ENCODE measurements around the gene PCARE.
"Not testable (repeated sequence)": the region's sequence is repeated elsewhere in the genome, so short reads cannot be mapped to it uniquely, and the experiment has no call there.

The PCARE gene

DNA sequence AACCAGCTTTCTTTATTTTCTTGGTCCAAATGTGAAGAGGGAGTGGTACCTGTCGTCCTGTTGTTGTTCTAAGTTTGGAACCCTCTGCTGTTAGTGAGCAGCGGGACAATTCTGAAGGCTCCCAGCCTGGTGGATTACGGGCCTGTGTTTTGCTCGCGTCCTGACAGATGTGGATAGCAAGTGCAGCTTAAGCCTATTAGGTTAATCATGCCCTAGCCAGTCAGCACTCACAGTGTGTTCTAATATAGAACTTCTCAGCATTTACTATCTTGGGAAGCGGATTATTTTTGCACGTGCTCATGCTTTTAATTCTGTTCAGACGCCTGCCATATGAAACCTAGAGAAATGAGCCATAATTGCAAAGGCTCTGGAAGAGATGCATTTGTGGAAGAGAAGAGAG lies at the start of gene PCARE:
Gene PCARE (minus strand): TSS at position 113 of the 400 bp plus-strand sequence. CDS start 262 bp downstream, outside the sequence.
- DNase-seq: no peak

DNA sequence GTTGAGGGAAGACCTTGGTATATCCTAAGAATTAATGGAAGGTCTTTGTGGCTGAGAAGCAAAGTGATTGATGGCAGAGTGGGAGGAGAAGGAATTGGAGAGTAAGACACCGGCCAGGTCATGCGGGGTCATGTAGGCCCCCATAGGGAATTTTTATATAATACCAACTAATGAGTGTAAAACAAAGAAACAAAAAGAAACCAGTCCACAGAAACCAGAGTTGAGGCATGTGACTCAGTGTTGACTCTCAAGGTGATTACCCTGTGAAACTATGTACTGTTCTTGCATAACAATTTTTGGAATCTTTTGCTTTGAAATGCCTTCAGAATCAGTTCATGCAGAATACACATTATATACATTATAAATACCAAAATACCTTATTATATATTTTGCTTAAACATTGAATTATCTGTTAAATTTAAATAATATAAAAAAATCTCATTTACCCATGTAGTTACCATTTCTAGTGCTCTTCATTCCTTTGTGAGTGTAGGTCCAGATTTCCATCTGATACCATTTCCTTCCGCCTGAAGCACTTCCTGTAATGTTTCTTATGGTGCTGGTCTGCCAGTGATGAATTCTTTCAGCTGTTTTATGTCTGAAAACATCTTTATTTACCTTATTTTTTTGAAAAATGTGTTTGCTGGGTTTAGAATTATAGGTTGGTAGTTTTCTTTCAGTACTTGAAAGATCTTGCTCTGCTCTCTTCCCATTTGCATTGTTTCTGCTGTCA lies 49.5 kb upstream of the PCARE start:
- no peak for DNase-seq

DNA sequence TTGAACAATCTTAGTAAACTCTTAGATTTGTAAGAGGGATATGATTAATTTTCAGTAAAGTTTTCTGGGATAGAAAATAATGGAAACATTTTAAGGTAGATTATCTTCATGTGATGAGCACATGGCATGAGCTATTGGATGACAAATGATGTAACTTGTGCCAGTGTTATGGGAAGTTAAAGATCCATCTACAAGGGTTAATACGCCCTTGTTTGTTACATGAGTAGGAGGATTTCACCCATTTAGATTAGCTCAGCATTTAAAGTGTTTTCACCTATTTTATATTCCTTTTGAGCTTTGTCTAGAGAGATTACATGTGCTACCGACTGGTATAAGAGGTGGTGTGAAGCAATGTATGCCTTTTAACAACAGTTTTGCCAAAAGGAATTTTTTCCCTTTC lies 46.5 kb upstream of the PCARE start:
- no peak for DNase-seq

DNA sequence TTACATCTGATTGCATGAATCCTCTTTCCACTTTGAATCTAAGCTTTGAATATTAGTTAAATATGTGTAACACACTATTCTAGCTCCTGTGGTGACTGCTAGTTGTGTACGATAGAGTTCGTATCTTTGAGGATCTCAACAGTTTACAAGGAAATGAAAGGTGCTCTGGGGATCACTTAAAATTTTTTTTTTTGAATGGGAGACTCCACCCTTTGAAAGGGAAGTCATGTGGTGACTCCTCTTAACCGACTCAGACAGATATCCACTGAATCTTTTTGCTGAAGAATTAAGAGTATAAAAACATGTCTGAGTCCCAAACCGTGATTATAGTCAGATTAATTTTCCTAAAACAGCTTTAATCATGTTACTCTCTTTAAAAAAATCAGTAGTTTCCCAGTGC lies 44.9 kb upstream of the PCARE start:
- no peak for DNase-seq

DNA sequence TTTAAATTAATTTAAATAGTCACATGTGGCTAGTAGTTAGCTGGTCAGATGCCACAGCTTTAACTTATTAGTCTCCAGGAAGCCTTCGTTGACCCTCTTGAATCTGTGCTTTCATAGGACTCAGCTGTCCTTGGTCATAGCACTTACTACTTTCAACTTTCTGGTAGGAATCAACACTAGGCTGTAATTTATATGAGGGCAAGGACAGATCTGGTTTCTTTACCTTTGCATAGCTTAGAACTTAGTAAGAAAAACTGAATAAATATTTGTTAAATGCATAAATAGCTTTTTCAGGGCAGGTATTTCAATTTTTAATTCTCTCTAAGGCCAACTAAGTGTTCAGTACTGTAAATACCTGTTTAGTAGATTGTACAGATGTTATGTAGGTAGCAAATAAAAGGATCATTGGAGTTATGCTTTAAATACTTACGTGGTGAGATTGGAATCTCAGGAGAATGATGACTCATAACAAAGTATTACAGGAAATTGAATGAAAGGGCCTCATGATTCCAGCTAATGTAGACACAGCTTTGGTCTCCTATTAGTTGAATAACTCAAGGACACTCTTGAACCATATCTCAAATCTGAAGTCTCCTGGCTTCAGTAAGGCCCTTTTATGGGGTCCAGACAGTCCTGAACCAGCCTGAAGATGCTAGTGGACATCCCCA lies 43.4 kb upstream of the PCARE start:
- DNase-seq: no peak

DNA sequence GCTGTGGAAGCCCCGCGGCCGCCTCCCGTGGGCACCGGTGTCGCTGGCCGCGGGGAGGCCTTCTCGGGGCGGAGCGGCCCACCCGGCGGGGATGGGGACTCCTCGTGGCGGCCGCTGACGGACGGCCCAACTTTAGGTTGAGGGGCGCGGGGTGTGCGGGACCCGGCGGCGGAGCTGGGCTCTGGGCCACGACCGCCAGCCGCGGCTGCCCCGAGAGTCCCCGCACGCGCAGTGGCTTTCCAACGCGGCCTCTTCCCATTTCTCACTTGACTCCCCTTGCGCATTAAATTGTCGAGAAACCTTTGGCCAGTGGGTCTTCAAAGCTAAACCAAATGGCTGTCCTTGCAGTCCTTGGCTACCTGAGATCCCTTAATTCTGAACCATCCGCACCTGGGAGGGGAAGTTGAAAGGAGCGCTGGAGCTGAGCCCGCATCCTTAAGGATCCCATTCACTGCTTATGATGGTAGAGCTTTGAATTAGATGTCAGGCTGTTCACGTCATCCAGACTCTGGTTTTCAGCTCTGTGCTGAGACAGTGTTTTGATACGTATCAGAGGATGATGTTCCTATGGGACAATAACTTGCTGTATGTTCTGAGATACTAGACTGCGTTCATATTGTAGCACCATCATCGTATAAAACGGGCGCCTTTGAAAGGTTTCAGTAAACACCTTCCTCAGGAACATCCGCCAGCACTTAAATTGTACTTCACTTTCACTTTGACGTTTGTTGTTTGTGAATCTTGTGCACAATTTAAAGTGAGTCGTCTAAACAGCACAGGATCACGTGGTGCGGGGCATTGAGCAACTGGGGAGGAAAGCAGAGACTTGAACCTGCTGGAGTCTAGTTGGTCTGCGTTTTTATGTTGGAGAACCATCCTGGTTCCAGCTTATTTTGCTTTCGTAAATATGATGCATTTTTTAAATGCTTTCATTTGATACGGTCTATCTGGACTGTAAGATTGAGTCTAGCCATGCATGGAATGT lies 41.8 kb upstream of the PCARE start:
- peak; percentile 61 for DNase-seq

DNA sequence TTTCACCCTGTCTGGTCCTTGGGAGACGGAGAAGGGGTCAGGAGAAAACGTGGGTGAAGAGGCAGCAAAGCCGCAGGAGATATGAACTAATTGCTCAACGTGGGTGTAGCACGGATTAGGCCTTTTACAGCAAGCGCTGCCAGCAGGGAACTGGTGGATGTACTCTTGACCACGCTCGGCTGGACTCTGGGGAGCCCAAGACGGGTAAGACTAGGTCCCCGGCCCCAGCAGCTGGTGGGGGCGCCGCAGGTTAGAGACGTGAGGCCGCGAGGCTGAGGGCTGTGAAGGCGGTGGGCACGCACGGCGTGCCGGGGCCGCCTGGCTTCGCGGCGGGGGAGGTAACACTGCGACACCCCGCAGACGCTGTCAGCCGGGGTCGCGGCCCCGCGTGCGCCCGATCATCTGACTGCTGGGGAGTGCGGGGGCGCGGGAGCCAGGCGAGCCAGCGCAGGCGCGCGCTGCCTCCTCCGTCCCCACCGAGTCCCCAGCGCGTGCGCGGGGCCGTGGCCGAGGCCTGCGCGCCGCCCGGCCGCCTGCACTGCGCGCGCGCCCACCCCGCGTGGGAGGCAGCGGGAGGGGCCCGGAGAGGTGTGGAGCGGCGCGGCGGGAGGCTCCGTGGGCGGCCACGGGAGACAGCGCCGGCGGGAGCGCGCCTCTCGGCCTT lies 40.8 kb upstream of the PCARE start, which contains the start of gene CLIP4:
Gene CLIP4 (plus strand): TSS at position 470 of the 664 bp plus-strand sequence. CDS start 5,974 bp downstream, outside the sequence.
- peak; percentile 24 for DNase-seq

DNA sequence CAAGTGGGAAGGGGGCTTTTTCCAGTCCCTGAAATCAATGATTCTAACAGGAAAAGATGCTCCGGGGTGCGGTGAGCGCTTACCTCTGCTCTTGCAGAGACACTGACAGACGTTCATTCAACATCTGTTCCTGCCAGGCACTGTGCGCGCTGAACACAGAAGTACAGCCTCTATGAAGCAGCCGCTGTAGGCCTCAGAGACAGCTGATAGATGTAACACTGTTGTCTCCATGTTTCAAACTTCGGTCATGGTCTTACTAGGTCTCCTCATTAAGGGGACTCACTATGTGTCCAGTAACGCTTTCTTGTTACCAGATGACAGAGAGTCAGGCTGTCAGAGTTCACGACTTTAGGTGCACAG lies 40.2 kb upstream of the PCARE start:
- DNase-seq: no peak

DNA sequence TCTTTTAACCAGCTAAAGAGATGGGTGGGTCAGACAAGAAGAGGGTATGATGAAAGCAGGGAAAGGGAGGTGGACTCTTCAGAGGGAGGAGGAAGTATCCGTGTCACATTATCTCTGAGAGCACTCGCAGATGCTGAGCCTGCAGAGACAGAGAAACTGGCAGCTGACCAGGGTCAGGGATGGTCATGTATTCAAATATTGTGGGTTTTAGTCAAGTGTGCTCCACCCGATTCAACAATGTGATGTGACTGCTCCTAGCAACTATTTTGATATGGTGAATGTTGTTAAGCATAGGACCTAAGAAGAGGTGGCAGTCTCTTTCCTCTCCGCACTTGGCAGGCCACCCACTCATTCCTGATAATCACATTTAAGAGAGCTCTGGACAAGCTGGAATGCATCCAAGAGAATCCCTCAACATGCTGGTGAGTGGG lies 39.6 kb upstream of the PCARE start:
- peak; percentile 32 for DNase-seq

DNA sequence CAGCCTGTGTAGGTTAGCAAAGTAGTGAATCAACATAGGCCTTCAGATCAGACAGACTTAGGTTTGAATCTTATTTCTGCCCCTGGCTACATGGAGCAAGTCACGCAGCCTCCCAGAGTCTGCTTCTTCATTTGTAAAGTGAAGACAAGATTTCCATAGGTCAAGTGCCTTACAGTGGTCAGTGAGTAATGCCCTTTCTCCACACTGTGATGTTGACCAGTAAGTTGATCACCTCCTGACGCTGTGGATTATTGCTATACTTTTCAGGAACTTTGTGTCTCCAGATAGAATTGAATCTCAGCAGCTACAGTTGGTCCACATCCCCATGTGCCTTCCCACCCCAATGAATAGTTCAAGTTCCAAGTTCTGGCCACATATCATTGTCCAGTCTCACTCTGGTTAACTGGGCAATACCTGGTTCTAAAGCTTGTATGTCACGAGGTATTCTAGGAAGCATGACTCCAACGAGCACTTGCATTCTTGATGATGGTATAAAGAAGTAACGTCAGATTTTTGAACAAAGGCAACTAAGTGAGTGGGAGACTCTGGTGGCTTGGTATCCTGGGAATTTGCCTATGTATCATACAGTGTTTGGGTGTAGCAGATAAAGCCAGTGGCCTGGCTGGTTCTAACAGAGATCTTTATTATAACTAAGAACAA lies 38.8 kb upstream of the PCARE start:
- DNase-seq: peak; percentile 24

DNA sequence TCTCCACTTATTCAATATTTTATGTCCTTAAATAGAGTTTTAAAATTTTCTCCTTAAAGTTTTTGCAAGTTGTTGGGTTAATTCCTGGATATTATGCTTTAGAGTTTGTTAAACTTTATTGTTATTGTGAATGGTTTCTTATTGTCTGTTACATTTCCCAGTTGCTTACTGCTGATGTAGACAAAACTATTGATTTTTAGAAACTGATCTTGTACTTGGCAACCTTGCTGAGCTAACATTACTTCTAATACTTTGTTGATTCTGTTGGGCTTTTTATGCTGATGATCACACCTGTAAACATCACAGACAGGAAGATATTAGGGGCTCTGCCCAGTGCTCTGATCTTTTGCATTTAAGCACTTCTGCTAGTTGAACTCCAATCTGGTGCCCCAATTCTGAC lies 38.1 kb upstream of the PCARE start:
- no peak for DNase-seq

DNA sequence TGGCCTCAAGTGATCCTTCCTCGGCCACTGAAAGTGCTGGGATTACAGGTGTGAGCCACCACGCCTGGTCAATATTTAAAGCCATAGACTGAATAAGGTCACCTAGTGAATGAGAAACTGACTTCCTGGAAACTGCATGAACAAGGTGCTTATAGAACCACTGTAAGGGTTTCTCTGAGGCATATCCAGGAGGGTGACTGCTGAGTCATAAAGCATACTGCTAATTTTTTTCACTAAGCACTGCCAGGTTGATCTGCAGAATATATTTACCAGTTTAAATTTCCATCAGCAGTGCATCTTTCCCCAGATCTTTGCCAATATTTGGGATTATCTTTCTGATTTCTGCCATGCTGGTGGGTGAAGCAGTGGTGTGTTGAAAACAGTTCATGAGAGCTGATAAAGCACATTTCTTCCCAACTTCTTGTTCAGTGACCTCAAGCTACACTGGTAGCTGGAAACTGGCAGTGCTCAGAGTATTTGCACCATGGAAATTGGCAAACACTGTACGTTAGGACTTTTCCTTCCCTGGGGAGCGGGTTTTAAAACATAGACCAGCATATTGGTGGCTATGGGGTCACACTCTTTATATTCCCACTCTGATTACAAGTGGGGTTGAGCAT lies 36.7 kb upstream of the PCARE start:
- DNase-seq: no peak

DNA sequence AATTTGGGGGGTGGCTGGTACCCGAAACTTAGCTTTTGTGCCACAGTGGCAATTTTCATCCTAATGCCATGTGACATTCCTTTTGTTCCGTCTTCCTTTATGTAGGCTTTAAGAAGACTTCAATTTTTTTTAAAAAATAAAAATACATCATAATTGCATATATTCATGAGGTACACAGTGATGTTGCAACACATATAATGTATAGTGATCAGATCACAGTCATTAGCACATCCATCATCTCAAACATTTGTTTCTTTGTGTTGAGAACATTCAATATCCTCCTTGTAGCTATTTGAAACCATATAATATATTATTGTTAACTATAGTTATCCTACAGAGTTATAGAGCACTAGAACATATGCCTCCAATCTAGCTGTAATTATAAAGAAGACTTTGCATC lies 34.9 kb upstream of the PCARE start:
- DNase-seq: no peak

DNA sequence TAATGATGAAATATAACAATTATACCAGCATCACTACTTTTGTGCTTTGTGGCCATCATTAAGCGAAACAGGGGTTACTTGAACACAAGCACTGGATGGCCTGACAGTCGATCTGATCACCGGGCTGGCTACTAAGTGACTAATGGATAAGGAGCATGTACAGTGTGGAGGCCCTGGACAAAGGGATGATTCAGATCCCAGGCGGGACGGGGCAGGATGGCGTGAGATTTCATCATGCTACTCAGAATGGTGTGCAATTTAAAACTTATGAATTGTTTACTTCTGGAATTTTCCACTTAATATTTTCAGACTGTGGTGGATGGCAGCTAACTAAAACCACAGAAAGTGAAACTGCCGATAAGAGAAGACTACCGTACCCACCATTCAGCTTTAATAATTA lies 33.9 kb upstream of the PCARE start:
- no peak for DNase-seq

DNA sequence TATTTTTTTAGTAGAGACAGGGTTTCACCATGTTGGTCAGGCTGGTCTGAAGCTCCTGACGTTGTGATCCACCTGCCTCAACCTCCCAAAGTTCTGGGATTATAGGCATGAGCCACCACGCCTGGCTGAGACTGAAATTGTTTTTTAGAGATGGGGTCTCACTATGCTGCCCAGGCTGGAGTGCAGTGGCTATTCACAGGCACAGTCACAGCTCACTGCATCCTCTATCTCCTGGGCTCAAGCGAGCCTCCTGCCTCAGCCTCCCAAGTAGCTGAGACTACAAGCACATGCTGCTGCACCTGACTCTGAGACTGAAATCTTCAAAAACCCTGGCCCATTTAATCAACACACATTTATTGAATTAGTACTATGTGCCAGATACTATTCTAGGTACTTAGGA lies 33.2 kb upstream of the PCARE start:
- DNase-seq: not testable (repeated sequence)

DNA sequence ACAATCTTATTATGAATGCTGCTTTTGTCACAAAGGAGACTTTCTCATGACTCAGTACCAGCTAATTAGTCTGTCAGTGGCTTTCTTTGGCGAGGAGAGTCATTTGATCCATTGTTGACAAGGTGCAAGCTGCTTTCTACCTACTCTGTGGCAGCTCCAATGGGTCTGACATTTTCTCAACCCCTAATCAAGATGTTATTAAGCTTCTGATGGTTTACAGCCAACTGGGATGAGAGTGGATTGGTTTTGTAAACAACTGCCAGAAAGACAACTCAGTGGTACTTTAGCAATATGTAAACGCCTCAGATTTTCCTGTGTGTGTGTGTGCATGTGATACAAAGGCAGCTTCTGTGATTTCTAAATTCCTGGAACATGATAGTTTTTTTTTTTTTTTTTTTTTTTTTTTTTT lies 32.7 kb upstream of the PCARE start:
- DNase-seq: no peak

DNA sequence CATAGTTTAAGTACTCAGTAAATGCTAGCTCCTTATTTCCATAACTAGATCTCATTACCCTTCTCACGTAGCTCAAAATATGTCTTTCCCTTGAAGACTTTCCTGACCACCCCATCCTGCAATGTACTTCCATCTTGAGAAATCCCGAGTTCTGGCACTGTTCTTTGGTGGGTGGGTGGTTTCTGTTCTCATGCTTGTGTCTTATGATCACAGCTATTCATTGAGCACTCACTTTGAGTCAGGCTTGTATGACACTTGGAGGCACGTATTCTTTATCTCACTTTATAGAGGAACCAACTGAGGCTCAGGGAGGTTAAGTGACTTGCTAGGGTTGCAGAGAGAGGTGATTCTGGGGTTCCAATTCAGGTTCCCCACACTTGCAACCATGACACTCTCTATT lies 31.9 kb upstream of the PCARE start:
- no peak for DNase-seq

DNA sequence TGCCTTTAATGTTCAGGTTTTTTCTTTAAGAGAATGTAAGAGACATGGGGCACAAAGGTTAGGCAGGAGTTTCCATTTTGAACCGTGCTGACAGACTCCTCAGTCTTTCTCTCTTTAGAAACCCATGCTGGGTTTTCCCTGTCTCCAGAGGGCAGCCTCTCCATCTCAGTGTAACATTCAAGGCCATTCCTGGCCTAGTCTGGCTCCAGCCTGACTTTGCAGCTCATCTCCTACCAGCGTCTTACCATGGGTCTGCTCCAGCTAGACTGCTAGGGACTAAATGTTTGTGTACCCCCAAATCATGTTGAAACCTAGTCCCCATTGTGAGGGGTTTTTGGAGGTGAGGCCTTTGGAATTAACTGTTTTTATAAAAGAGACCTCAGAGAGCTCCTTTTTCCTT lies 31.1 kb upstream of the PCARE start:
- no peak for DNase-seq

DNA sequence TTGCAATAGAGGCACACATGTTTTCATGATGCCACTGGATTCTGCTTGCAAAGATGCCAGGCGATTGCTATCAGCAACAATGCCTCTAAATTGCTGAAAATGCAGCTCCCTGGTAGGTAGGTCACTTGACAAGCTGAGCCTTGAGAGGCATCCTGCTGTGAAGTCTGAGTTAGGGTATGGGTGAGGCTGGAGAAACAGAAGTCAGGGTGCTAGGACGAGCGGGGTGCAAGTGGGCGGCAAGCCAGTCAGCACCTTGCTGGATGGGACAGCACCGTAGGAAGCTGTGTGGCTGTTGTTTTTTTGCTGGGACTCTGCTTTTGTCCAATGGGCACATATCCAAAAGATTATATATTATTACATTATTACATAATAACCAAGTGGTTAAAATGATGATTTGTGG lies 30.4 kb upstream of the PCARE start:
- DNase-seq: no peak

DNA sequence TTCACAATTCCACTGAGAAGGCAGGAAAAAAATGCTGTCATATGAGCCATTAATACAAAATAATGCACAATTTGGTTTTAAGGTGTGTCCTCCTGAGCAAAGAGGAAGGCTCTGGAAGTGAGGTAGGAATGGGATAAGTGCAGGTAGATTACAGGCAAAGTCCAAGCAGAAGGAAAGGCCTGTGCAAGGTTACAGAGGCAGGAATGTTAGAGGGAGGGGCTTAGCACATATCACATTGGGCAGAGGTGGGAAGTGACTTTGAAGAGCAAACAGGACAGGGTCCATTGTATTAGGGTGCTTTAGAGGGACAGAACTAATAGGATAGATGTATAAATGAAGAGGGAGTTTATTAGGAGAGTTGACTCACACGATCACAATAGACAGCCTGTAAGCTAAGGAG lies 26.2 kb upstream of the PCARE start:
- no peak for DNase-seq

DNA sequence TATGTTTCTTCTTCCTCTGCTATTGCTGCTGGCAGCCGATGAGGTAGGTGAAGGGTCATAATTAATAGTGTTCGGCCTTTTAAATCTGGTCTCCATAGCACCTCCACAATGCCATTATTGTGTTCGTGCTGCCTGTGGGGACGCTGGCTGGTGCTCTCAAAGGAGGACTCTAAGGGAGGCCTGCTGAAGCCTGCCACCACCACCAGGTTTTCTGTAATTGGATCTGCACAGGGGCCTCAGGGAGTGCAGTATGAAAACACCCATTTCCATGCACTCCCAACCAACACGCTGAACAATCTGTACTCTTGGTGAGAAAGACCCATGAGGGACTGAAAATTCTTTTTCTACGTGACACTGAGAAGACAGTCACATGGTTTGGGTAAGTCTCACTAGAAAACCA lies 23.2 kb upstream of the PCARE start:
- DNase-seq: no peak

DNA sequence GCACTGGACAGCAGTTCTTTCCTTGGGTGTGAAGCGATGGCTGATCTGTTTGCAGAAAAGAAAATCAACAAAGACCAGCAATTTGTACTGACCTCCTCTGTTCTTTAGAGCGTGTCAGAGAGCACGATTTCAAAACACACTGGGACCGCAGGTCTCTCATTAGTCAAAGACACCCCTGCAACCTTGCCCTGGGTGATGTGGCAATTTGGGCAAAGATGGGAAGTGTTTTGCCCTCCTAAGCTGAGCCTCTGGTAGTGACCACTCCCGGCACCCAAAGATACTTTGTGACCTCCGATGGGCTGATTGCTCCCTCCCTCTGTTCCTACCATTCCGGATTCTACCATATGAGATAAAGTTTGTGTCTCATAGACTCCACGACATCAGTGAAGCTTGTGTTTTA lies 22.6 kb upstream of the PCARE start:
- no peak for DNase-seq
